SK-N-SH treated with all-trans-retinoic acid at 6 μM for 48 hours (cell line): ENCODE measurements around the gene CSF1.

Experiments
- ATAC-seq: fragments of 200-7000 bp; cut with Tn5 transposase; 3 replicates; pipeline ENCODE4 v1.9.1; 2020; ENCODE audit warnings: mild to moderate bottlenecking, moderate library complexity
- ARNTL ChIP-seq: fragments of 450-650 bp; formaldehyde crosslinking; IDR thresholded peaks from 2 replicates; pipeline ENCODE4 v1.5.0; 2020; ENCODE audit warnings: low read depth, mild to moderate bottlenecking, moderate library complexity, borderline replicate concordance
- BACH2 ChIP-seq: fragments of 250-450 bp; sonication (Bioruptor Pico); IDR thresholded peaks from 2 replicates; pipeline ENCODE4 v1.9.0; 2021; ENCODE audit warnings: mild to moderate bottlenecking, borderline replicate concordance
- CSDC2 ChIP-seq: fragments of 250-450 bp; sonication (Bioruptor Pico); IDR thresholded peaks from 2 replicates; pipeline ENCODE4 v1.5.0; 2020; ENCODE audit warnings: mild to moderate bottlenecking, moderate library complexity
- CSRNP3 ChIP-seq: fragments of 250-450 bp; sonication (Bioruptor Pico); IDR thresholded peaks from 2 replicates; pipeline ENCODE4 v1.5.1; 2021; ENCODE audit warnings: mild to moderate bottlenecking, moderate library complexity
- ESRRG ChIP-seq: fragments of 250-450 bp; sonication (Bioruptor Pico); IDR thresholded peaks from 2 replicates; pipeline ENCODE4 v1.6.1; 2021; ENCODE audit warnings: mild to moderate bottlenecking
- GLIS3 ChIP-seq: fragments of 250-450 bp; sonication (Bioruptor Pico); IDR thresholded peaks from 2 replicates; pipeline ENCODE4 v1.5.0; 2020; ENCODE audit warnings: mild to moderate bottlenecking, moderate library complexity
- ISL1 ChIP-seq: fragments of 250-450 bp; sonication (Bioruptor Pico); IDR thresholded peaks from 2 replicates; pipeline ENCODE4 v2.1.2; 2022; ENCODE audit warnings: mild to moderate bottlenecking, moderate library complexity
- OSR1 ChIP-seq: fragments of 250-450 bp; sonication (Bioruptor Pico); IDR thresholded peaks from 2 replicates; pipeline ENCODE4 v1.8.0; 2022; ENCODE audit warnings: moderate library complexity, mild to moderate bottlenecking, inconsistent platforms
- POU6F1 ChIP-seq: fragments of 250-450 bp; sonication (Bioruptor Pico); IDR thresholded peaks from 2 replicates; pipeline ENCODE4 v1.8.0; 2021; ENCODE audit warnings: low read depth, mild to moderate bottlenecking, moderate library complexity, borderline replicate concordance
- PPARA ChIP-seq: fragments of 250-450 bp; sonication (Bioruptor Pico); IDR thresholded peaks from 2 replicates; pipeline ENCODE4 v1.5.0; 2020; ENCODE audit warnings: mild to moderate bottlenecking, borderline replicate concordance
- RARB ChIP-seq: fragments of 250-450 bp; sonication (Bioruptor Pico); IDR thresholded peaks from 2 replicates; pipeline ENCODE4 v1.8.0; 2021; ENCODE audit warnings: mild to moderate bottlenecking, moderate library complexity
- SNAI2 ChIP-seq: fragments of 250-450 bp; sonication (Bioruptor Pico); IDR thresholded peaks from 2 replicates; pipeline ENCODE4 v1.5.0; 2020; ENCODE audit warnings: mild to moderate bottlenecking, moderate library complexity
- TCF4 ChIP-seq: fragments of 250-450 bp; sonication (Bioruptor Pico); IDR thresholded peaks from 2 replicates; pipeline ENCODE4 v1.8.0; 2021; ENCODE audit warnings: mild to moderate bottlenecking, moderate library complexity, borderline replicate concordance
- TOX ChIP-seq: fragments of 250-450 bp; sonication (Bioruptor Pico); IDR thresholded peaks from 2 replicates; pipeline ENCODE4 v1.8.0; 2021; ENCODE audit warnings: mild to moderate bottlenecking, moderate library complexity, borderline replicate concordance
- ZC3H10 ChIP-seq: fragments of 250-450 bp; sonication (Bioruptor Pico); IDR thresholded peaks from 2 replicates; pipeline ENCODE4 v1.5.1; 2021; ENCODE audit warnings: mild to moderate bottlenecking, moderate library complexity
- ZFP3 ChIP-seq: fragments of 250-450 bp; sonication (Bioruptor Pico); IDR thresholded peaks from 2 replicates; pipeline ENCODE4 v1.5.0; 2020; ENCODE audit warnings: mild to moderate bottlenecking, moderate library complexity
- ZFP30 ChIP-seq: fragments of 450-650 bp; formaldehyde crosslinking; IDR thresholded peaks from 2 replicates; pipeline ENCODE4 v1.5.0; 2022; ENCODE audit warnings: mild to moderate bottlenecking, moderate library complexity
- ZNF565 ChIP-seq: fragments of 450-650 bp; formaldehyde crosslinking; conservative IDR thresholded peaks from 2 replicates; pipeline ENCODE4 v1.5.0; 2020; ENCODE audit warnings: low read depth, mild to moderate bottlenecking, moderate library complexity
- ZNF70 ChIP-seq: fragments of 450-650 bp; formaldehyde crosslinking; IDR thresholded peaks from 2 replicates; pipeline ENCODE4 v1.5.0; 2020; ENCODE audit warnings: mild to moderate bottlenecking, moderate library complexity
- TF ChIP-seq, protein P1 (sequence below): fragments of 250-450 bp; sonication (Bioruptor Pico); IDR thresholded peaks from 2 replicates; pipeline ENCODE4 v1.5.0; 2020; ENCODE audit warnings: mild to moderate bottlenecking, moderate library complexity
- TF ChIP-seq, protein P2 (sequence below): fragments of 250-450 bp; sonication (Bioruptor Pico); IDR thresholded peaks from 2 replicates; pipeline ENCODE4 v1.5.1; 2020; ENCODE audit warnings: low read depth, mild to moderate bottlenecking, moderate library complexity
- TF ChIP-seq, protein P3 (sequence below): fragments of 250-450 bp; sonication (Bioruptor Pico); IDR thresholded peaks from 2 replicates; pipeline ENCODE4 v1.8.0; 2020; ENCODE audit warnings: mild to moderate bottlenecking, moderate library complexity, borderline replicate concordance

The CSF1 gene

GRCh38 chr1:109889094-109889493 lies 21.6 kb upstream of the CSF1 start:
- ATAC-seq: no peak
- TF ChIP-seq ISL1 (CRISPR knock-in tag) (no peak), POU6F1 (no peak), CSRNP3 (CRISPR knock-in tag) (no peak), ZFP30 (no peak), ZC3H10 (CRISPR knock-in tag) (no peak), ESRRG (CRISPR knock-in tag) (no peak), SNAI2 (CRISPR knock-in tag) (no peak), TCF4 (CRISPR knock-in tag) (no peak), ZFP3 (CRISPR knock-in tag) (no peak), TOX (CRISPR knock-in tag) (no peak), ARNTL (CRISPR knock-in tag) (no peak), ZNF70 (no peak), ZNF565 (CRISPR knock-in tag) (no peak), OSR1 (CRISPR knock-in tag) (no peak), GLIS3 (CRISPR knock-in tag) (no peak), PPARA (CRISPR knock-in tag) (no peak)
- TF ChIP-seq, protein P1, sequence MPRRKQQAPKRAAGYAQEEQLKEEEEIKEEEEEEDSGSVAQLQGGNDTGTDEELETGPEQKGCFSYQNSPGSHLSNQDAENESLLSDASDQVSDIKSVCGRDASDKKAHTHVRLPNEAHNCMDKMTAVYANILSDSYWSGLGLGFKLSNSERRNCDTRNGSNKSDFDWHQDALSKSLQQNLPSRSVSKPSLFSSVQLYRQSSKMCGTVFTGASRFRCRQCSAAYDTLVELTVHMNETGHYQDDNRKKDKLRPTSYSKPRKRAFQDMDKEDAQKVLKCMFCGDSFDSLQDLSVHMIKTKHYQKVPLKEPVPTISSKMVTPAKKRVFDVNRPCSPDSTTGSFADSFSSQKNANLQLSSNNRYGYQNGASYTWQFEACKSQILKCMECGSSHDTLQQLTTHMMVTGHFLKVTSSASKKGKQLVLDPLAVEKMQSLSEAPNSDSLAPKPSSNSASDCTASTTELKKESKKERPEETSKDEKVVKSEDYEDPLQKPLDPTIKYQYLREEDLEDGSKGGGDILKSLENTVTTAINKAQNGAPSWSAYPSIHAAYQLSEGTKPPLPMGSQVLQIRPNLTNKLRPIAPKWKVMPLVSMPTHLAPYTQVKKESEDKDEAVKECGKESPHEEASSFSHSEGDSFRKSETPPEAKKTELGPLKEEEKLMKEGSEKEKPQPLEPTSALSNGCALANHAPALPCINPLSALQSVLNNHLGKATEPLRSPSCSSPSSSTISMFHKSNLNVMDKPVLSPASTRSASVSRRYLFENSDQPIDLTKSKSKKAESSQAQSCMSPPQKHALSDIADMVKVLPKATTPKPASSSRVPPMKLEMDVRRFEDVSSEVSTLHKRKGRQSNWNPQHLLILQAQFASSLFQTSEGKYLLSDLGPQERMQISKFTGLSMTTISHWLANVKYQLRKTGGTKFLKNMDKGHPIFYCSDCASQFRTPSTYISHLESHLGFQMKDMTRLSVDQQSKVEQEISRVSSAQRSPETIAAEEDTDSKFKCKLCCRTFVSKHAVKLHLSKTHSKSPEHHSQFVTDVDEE: no peak
- TF ChIP-seq, protein P2, sequence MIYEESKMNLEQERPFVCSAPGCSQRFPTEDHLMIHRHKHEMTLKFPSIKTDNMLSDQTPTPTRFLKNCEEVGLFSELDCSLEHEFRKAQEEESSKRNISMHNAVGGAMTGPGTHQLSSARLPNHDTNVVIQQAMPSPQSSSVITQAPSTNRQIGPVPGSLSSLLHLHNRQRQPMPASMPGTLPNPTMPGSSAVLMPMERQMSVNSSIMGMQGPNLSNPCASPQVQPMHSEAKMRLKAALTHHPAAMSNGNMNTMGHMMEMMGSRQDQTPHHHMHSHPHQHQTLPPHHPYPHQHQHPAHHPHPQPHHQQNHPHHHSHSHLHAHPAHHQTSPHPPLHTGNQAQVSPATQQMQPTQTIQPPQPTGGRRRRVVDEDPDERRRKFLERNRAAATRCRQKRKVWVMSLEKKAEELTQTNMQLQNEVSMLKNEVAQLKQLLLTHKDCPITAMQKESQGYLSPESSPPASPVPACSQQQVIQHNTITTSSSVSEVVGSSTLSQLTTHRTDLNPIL (CRISPR knock-in tag): no peak
- TF ChIP-seq, protein P3, sequence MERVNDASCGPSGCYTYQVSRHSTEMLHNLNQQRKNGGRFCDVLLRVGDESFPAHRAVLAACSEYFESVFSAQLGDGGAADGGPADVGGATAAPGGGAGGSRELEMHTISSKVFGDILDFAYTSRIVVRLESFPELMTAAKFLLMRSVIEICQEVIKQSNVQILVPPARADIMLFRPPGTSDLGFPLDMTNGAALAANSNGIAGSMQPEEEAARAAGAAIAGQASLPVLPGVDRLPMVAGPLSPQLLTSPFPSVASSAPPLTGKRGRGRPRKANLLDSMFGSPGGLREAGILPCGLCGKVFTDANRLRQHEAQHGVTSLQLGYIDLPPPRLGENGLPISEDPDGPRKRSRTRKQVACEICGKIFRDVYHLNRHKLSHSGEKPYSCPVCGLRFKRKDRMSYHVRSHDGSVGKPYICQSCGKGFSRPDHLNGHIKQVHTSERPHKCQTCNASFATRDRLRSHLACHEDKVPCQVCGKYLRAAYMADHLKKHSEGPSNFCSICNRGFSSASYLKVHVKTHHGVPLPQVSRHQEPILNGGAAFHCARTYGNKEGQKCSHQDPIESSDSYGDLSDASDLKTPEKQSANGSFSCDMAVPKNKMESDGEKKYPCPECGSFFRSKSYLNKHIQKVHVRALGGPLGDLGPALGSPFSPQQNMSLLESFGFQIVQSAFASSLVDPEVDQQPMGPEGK (CRISPR knock-in tag): no peak

- no peak for ATAC-seq
- TF ChIP-seq ZFP30 (no peak), ZNF565 (CRISPR knock-in tag) (no peak), BACH2 (CRISPR knock-in tag) (no peak), SNAI2 (CRISPR knock-in tag) (no peak)
- TF ChIP-seq, all 23 proteins: peak for 0
Measured at GRCh38 chr1:109890115-109890953, 20.3 kb upstream of the CSF1 start.

- ATAC-seq: no peak
- TF ChIP-seq RARB: no peak
- no peak for TF ChIP-seq CSDC2 (CRISPR knock-in tag)
- TF ChIP-seq TOX (CRISPR knock-in tag): no peak
- TF ChIP-seq, protein P3 (CRISPR knock-in tag): no peak
- TF ChIP-seq ZFP3 (CRISPR knock-in tag): no peak
- no peak for TF ChIP-seq TCF4 (CRISPR knock-in tag)
Measured at GRCh38 chr1:109891930-109892329, 18.7 kb upstream of the CSF1 start.
